GM15510 (cell line): Measurements from ENCODE around the gene ABHD17C.

Source experiments
- POLR2A ChIP-seq: IDR thresholded peaks from 3 replicates; pipeline ENCODE4 v1.6.1; 2011; ENCODE audit warnings: borderline replicate concordance; ENCODE audit not compliant: insufficient read length; ENCODE audit errors: extremely low read depth

ABHD17C gene

GRCh38 chr15:80777826-80778620 is 82.9 kb downstream of the ABHD17C start:
- TF ChIP-seq POLR2A, result no peak

- TF ChIP-seq POLR2A, result no peak
Observed at GRCh38 chr15:80778621-80778963, 83.5 kb downstream of the ABHD17C start.

- no peak for TF ChIP-seq POLR2A
Observed at GRCh38 chr15:80778964-80779657, 84.0 kb downstream of the ABHD17C start, which contains the start of gene CEMIP. TSS of gene CEMIP (plus strand) at chr15:80779370. CDS start at chr15:80873880, 94,510 bp downstream.

GRCh38 chr15:80779658-80780415 is 84.7 kb downstream of the ABHD17C start:
- no peak for TF ChIP-seq POLR2A

GRCh38 chr15:80780416-80781221 is 85.5 kb downstream of the ABHD17C start:
- no peak for TF ChIP-seq POLR2A

GRCh38 chr15:80783260-80783659 is 88.2 kb downstream of the ABHD17C start:
- TF ChIP-seq POLR2A, result no peak

GRCh38 chr15:80785335-80785734 is 90.2 kb downstream of the ABHD17C start:
- TF ChIP-seq POLR2A, result no peak

GRCh38 chr15:80785811-80786354 is 90.8 kb downstream of the ABHD17C start:
- TF ChIP-seq POLR2A, result no peak

GRCh38 chr15:80787316-80787715 is 92.2 kb downstream of the ABHD17C start:
- no peak for TF ChIP-seq POLR2A

GRCh38 chr15:80788536-80788935 is 93.4 kb downstream of the ABHD17C start:
- no peak for TF ChIP-seq POLR2A

- TF ChIP-seq POLR2A, result no peak
Observed at GRCh38 chr15:80789296-80789695, 94.2 kb downstream of the ABHD17C start.

GRCh38 chr15:80789796-80790195 is 94.7 kb downstream of the ABHD17C start:
- TF ChIP-seq POLR2A, result no peak

GRCh38 chr15:80790236-80790635 is 95.1 kb downstream of the ABHD17C start:
- TF ChIP-seq POLR2A, result no peak

GRCh38 chr15:80791004-80791403 is 95.9 kb downstream of the ABHD17C start:
- TF ChIP-seq POLR2A, result no peak
